ENCODE measurements around the gene DAB2IP. TPM values are rescaled to one million over a fixed set of nuclear protein-coding genes. Genes with fewer than 3 reads are reported as not detected.

The DAB2IP gene
- total RNA-seq, 1 experiment from 2014 or later: 52.6 TPM

DNA sequence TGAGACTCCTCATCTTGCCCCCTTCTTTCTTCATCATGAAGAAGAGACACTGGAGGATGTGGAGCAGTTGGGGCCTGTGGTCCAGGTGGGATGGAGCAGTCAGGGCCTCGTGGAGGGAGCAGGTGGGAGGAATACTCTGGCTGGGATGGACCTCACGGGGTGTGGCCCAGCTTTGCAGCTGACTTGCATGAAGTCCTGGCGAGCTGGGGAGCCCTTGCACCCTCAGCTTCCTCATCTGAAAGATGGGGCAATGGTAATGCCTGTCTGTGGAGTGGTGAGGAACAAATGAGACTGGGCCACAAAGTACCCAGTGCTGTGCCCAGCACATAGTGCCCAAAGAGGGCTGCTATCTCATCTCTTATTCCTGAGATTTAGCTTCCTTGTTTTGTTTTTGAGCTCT lies 91.5 kb downstream of the DAB2IP start (continued):
- TF ChIP-seq, protein P1, sequence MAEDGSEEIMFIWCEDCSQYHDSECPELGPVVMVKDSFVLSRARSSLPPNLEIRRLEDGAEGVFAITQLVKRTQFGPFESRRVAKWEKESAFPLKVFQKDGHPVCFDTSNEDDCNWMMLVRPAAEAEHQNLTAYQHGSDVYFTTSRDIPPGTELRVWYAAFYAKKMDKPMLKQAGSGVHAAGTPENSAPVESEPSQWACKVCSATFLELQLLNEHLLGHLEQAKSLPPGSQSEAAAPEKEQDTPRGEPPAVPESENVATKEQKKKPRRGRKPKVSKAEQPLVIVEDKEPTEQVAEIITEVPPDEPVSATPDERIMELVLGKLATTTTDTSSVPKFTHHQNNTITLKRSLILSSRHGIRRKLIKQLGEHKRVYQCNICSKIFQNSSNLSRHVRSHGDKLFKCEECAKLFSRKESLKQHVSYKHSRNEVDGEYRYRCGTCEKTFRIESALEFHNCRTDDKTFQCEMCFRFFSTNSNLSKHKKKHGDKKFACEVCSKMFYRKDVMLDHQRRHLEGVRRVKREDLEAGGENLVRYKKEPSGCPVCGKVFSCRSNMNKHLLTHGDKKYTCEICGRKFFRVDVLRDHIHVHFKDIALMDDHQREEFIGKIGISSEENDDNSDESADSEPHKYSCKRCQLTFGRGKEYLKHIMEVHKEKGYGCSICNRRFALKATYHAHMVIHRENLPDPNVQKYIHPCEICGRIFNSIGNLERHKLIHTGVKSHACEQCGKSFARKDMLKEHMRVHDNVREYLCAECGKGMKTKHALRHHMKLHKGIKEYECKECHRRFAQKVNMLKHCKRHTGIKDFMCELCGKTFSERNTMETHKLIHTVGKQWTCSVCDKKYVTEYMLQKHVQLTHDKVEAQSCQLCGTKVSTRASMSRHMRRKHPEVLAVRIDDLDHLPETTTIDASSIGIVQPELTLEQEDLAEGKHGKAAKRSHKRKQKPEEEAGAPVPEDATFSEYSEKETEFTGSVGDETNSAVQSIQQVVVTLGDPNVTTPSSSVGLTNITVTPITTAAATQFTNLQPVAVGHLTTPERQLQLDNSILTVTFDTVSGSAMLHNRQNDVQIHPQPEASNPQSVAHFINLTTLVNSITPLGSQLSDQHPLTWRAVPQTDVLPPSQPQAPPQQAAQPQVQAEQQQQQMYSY (CRISPR knock-in tag; IDR thresholded peaks at IDR 0.05): no peak

DNA sequence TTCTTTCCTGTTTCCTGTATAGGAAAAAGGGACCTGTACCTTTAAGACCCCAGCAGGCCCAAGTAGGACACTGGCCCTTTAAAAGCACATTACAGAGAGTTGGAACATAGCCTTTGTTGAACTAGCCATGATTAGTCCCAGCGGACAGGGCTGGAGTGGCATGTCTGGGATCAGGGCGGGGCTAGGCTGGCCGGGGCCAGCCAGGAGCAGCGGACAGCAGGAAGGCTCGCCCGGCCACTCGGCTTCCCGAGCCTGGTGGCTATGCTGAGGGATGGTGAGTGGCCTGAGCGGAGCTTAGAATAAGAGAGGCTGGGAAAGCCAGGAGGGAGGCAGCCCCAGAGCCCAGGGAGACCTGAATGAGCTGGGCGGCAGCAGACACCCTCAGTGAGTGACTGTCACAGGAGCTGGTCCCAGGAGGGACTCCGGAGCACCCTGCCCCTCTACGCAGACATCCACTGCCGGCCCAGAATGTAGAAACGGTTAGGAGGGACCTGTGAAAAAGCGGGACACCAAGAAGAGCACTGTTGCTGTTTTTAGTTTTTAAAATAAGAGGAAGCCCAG lies 92.1 kb downstream of the DAB2IP start:
- Mint-ChIP-seq H3K27ac (no peak overlapping the region), H3K36me3 (no peaks in the 10 kb centered on the region), H3K27me3 (ENCODE audit: low read depth) (no peaks in the 10 kb centered on the region), H3K9me3 (no peaks in the 10 kb centered on the region), H3K4me1 (peaks cover 46% of the 10 kb centered on the region), H3K4me3 (no peak overlapping the region)
- ATAC-seq: peak; percentile 70
- DNase-seq (ENCODE audit: low spot score): peak; percentile 69
- ChIA-PET POLR2A (interaction anchor here (0.6 kb wide), 1 partner anchor 145 kb away, joined by 4 read pairs; no protein-coding TSS in a partner anchor), CTCF (interaction anchor here (0.7 to 9.3 kb wide), 12 partner anchors 7 to 187 kb away, joined by 3 to 78 read pairs (median 4); no protein-coding TSS in a partner anchor)
- TF ChIP-seq, protein P2, sequence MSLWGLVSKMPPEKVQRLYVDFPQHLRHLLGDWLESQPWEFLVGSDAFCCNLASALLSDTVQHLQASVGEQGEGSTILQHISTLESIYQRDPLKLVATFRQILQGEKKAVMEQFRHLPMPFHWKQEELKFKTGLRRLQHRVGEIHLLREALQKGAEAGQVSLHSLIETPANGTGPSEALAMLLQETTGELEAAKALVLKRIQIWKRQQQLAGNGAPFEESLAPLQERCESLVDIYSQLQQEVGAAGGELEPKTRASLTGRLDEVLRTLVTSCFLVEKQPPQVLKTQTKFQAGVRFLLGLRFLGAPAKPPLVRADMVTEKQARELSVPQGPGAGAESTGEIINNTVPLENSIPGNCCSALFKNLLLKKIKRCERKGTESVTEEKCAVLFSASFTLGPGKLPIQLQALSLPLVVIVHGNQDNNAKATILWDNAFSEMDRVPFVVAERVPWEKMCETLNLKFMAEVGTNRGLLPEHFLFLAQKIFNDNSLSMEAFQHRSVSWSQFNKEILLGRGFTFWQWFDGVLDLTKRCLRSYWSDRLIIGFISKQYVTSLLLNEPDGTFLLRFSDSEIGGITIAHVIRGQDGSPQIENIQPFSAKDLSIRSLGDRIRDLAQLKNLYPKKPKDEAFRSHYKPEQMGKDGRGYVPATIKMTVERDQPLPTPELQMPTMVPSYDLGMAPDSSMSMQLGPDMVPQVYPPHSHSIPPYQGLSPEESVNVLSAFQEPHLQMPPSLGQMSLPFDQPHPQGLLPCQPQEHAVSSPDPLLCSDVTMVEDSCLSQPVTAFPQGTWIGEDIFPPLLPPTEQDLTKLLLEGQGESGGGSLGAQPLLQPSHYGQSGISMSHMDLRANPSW (CRISPR knock-in tag; conservative IDR thresholded peaks at IDR 0.05; ENCODE audit: low read depth): no peak
- no peak for TF ChIP-seq NFE2L1 (CRISPR knock-in tag; IDR thresholded peaks at IDR 0.05)
- TF ChIP-seq, protein P1 (CRISPR knock-in tag; IDR thresholded peaks at IDR 0.05): no peak
- no peak for TF ChIP-seq CREB1 (CRISPR knock-in tag; IDR thresholded peaks at IDR 0.05)
- no peak for TF ChIP-seq NR1H2 (CRISPR knock-in tag; IDR thresholded peaks at IDR 0.05)
- TF ChIP-seq KAT7 (CRISPR knock-in tag; IDR thresholded peaks at IDR 0.05; ENCODE audit: borderline replicate concordance): no peak
- TF ChIP-seq, protein P3, sequence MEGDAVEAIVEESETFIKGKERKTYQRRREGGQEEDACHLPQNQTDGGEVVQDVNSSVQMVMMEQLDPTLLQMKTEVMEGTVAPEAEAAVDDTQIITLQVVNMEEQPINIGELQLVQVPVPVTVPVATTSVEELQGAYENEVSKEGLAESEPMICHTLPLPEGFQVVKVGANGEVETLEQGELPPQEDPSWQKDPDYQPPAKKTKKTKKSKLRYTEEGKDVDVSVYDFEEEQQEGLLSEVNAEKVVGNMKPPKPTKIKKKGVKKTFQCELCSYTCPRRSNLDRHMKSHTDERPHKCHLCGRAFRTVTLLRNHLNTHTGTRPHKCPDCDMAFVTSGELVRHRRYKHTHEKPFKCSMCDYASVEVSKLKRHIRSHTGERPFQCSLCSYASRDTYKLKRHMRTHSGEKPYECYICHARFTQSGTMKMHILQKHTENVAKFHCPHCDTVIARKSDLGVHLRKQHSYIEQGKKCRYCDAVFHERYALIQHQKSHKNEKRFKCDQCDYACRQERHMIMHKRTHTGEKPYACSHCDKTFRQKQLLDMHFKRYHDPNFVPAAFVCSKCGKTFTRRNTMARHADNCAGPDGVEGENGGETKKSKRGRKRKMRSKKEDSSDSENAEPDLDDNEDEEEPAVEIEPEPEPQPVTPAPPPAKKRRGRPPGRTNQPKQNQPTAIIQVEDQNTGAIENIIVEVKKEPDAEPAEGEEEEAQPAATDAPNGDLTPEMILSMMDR (IDR thresholded peaks at IDR 0.05): no peak
- TF ChIP-seq MXD4 (CRISPR knock-in tag; IDR thresholded peaks at IDR 0.05; ENCODE audit: borderline replicate concordance): no peak
- TF ChIP-seq, protein P4, sequence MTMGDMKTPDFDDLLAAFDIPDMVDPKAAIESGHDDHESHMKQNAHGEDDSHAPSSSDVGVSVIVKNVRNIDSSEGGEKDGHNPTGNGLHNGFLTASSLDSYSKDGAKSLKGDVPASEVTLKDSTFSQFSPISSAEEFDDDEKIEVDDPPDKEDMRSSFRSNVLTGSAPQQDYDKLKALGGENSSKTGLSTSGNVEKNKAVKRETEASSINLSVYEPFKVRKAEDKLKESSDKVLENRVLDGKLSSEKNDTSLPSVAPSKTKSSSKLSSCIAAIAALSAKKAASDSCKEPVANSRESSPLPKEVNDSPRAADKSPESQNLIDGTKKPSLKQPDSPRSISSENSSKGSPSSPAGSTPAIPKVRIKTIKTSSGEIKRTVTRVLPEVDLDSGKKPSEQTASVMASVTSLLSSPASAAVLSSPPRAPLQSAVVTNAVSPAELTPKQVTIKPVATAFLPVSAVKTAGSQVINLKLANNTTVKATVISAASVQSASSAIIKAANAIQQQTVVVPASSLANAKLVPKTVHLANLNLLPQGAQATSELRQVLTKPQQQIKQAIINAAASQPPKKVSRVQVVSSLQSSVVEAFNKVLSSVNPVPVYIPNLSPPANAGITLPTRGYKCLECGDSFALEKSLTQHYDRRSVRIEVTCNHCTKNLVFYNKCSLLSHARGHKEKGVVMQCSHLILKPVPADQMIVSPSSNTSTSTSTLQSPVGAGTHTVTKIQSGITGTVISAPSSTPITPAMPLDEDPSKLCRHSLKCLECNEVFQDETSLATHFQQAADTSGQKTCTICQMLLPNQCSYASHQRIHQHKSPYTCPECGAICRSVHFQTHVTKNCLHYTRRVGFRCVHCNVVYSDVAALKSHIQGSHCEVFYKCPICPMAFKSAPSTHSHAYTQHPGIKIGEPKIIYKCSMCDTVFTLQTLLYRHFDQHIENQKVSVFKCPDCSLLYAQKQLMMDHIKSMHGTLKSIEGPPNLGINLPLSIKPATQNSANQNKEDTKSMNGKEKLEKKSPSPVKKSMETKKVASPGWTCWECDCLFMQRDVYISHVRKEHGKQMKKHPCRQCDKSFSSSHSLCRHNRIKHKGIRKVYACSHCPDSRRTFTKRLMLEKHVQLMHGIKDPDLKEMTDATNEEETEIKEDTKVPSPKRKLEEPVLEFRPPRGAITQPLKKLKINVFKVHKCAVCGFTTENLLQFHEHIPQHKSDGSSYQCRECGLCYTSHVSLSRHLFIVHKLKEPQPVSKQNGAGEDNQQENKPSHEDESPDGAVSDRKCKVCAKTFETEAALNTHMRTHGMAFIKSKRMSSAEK (CRISPR knock-in tag; IDR thresholded peaks at IDR 0.05; ENCODE audit: borderline replicate concordance): no peak
- TF ChIP-seq ZNF121 (CRISPR knock-in tag; IDR thresholded peaks at IDR 0.05): no peak
- TF ChIP-seq, protein P5, sequence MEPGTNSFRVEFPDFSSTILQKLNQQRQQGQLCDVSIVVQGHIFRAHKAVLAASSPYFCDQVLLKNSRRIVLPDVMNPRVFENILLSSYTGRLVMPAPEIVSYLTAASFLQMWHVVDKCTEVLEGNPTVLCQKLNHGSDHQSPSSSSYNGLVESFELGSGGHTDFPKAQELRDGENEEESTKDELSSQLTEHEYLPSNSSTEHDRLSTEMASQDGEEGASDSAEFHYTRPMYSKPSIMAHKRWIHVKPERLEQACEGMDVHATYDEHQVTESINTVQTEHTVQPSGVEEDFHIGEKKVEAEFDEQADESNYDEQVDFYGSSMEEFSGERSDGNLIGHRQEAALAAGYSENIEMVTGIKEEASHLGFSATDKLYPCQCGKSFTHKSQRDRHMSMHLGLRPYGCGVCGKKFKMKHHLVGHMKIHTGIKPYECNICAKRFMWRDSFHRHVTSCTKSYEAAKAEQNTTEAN (CRISPR knock-in tag; IDR thresholded peaks at IDR 0.05): no peak
- no peak for TF ChIP-seq ATF1 (CRISPR knock-in tag; IDR thresholded peaks at IDR 0.05)
- TF ChIP-seq TCF7 (CRISPR knock-in tag; IDR thresholded peaks at IDR 0.05; ENCODE audit: low read depth): no peak
- TF ChIP-seq, protein P6, sequence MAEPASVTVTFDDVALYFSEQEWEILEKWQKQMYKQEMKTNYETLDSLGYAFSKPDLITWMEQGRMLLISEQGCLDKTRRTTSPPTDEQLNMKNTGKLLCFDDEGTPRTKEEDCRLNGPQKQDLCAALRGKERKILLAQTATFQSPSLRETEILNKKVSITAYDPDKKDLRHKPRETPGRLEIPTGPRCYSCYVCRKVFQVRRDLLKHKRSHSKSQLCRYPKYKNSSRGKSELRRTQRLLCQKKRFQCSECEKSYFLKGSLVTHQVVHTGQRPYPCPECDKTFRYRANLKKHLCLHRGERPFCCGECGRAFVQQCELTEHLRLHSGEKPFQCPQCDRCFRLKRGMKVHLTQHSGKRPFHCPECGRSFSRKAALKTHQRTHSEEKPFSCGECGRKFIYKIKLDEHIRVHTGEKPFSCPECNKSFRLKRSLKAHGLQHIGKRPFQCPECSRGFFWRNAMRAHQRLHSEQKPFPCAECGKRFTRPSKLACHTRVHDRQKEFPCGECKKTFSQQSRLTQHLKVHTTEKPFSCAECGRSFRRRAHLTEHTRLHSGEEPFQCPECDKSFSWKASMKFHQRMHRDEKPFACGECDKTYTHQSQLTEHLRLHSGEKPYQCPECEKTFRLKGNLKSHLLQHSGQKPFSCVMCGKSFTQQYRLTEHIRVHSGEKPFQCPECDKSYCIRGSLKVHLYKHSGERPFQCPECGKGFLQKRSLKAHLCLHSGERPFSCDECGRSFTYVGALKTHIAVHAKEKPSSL (CRISPR knock-in tag; conservative IDR thresholded peaks at IDR 0.05): no peak
